MCF 10A (cell line): ENCODE data around the gene GALNT15. TPM values are rescaled to one million over a fixed set of nuclear protein-coding genes. Genes with fewer than 3 reads are reported as not detected.

ENCODE experiments used
- BruUV-seq: library from RNA; stranded (reverse); fragments of 400-500 nt; replicated peaks from 2 replicates; lab custom pipeline; 2021; lab: Mats Ljungman, UMichigan
- CTCF ChIA-PET: fragments of 300-600 bp; sonication (Branson Sonifier 250); formaldehyde crosslinking; extraction: SDS; loops from one replicate; lab custom pipeline; 2021; ENCODE audit warnings: antibody characterized with exemption, inconsistent platforms; lab: Yijun Ruan, JAX
- POLR2A ChIA-PET: fragments of 300-600, 350-650 bp; sonication (Branson Sonifier 250); formaldehyde crosslinking; extraction: SDS; loops from one replicate; lab custom pipeline; 2020; ENCODE audit warnings: antibody characterized with exemption, inconsistent platforms; lab: Yijun Ruan, JAX
- DNase-seq: peaks from one replicate; pipeline ENCODE4 v3.0.0-alpha.2; 2018; ENCODE audit not compliant: unreplicated experiment
- H3K27ac Mint-ChIP-seq: one replicate; pipeline ENCODE4 v1.8.0; 2022; ENCODE audit warnings: mild to moderate bottlenecking, low read depth, mixed read lengths; ENCODE audit not compliant: unreplicated experiment
- H3K27me3 Mint-ChIP-seq: one replicate; pipeline ENCODE4 v1.8.0; 2022; ENCODE audit warnings: mixed read lengths; ENCODE audit not compliant: insufficient read depth, unreplicated experiment
- H3K36me3 Mint-ChIP-seq: one replicate; pipeline ENCODE4 v1.8.0; 2022; ENCODE audit warnings: mild to moderate bottlenecking, moderate library complexity, mixed read lengths; ENCODE audit not compliant: insufficient read depth, unreplicated experiment
- H3K4me1 Mint-ChIP-seq: one replicate; pipeline ENCODE4 v1.8.0; 2022; ENCODE audit warnings: mixed read lengths; ENCODE audit not compliant: insufficient read depth, unreplicated experiment
- H3K4me3 Mint-ChIP-seq: one replicate; pipeline ENCODE4 v1.8.0; 2022; ENCODE audit warnings: mild to moderate bottlenecking, moderate library complexity, mixed read lengths; ENCODE audit not compliant: unreplicated experiment
- H3K9me3 Mint-ChIP-seq: one replicate; pipeline ENCODE4 v1.8.0; 2022; ENCODE audit warnings: mixed read lengths; ENCODE audit not compliant: unreplicated experiment
- CTCF ChIP-seq: fragments of 200-600 bp; IDR thresholded peaks from one replicate; pipeline ENCODE4 v1.8.0; 2022; ENCODE audit warnings: antibody characterized with exemption, mild to moderate bottlenecking; ENCODE audit not compliant: unreplicated experiment
- intact Hi-C: fragments of 100-400 bp; cut with micrococcal nuclease; formaldehyde crosslinking; loops from 2 replicates; pipeline ENCODE4 v1.14.1; 2022
- total RNA-seq: library from RNA; stranded (reverse); gene quantifications from 2 replicates; pipeline ENCODE4 v1.2.3, GENCODE V29; 2022

GALNT15 gene
- total RNA-seq, 1 experiment from 2014 or later: 3.0 TPM

DNA sequence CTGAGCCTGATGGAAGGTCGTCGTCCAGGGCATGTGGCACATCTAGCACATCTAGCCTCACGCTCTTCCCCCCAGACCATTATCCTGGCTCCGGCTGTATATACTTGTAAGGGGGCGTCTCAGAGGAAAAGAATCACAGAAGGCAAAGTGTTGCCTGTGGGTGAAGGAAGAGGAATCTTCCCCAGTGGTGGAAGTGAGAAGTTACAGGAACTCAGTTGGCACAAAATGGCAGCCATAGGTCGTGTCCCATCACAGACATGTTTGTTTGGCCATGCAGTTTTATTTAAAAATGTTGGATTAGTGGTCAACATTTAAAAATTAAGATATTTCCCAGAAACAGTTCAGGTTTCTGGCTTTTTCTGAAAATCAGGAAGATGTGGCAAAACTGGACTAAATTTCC, 13.6 kb downstream of the GALNT15 start:
- Mint-ChIP-seq H3K4me1 (peaks cover 11% of the 10 kb centered on the region), H3K27ac (no peak overlapping the region), H3K27me3 (no peaks in the 10 kb centered on the region), H3K36me3 (peaks cover 4% of the 10 kb centered on the region), H3K4me3 (no peak overlapping the region), H3K9me3 (no peaks in the 10 kb centered on the region)
- DNase-seq: no peak
- ChIA-PET POLR2A (interaction anchor here (1.1 to 1.2 kb wide), 2 partner anchors 14 to 139 kb away, joined by 3 read pairs; partner anchors contain the start of gene GALNT15), CTCF (interaction anchor here (1.2 kb wide), 1 partner anchor 139 kb away, joined by 5 read pairs; no protein-coding TSS in a partner anchor)
- intact Hi-C loops: no loop called here
- BruUV-seq: no TSS peak
- TF ChIP-seq CTCF: no peak

GRCh38 chr3:16189201-16189600, 14.7 kb downstream of the GALNT15 start:
- CTCF ChIA-PET: interaction anchor here (0.6 to 2.2 kb wide), 7 partner anchors 10 to 1119 kb away, joined by 3 to 5 read pairs (median 4); no protein-coding TSS in a partner anchor
- no peak for TF ChIP-seq CTCF
- DNase-seq: no peak
- Mint-ChIP-seq H3K27ac (no peak overlapping the region), H3K9me3 (no peaks in the 10 kb centered on the region), H3K36me3 (peaks cover 4% of the 10 kb centered on the region), H3K27me3 (no peaks in the 10 kb centered on the region), H3K4me1 (peaks cover under 1% of the 10 kb centered on the region), H3K4me3 (no peak overlapping the region)
- intact Hi-C loops: no loop called here
- POLR2A ChIA-PET: interaction anchor here (0.7 to 1.2 kb wide), 5 partner anchors 15 to 140 kb away, joined by 3 to 4 read pairs (median 3); partner anchors contain the start of genes GALNT15 and OXNAD1
- BruUV-seq: no TSS peak

DNA sequence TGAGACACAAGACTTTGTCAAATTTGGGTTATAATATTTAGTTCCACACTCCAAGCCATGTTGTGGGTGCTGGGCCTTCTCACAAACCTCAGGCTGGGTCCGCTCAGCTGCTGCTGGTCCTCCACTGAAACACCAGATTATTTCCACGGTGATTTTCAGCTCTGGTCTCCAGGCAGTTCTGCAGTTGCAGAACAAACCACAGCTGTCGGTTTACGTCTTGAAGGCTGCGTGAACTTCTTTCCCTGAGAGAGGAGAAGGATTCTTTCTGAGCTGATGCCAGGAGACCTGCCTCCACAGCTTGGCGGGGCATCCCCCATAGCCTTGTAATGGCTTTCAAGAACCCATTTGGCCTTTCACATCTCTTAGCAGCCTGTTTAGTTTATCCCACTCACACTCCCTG, 16.2 kb downstream of the GALNT15 start:
- no TSS peak for BruUV-seq
- ChIA-PET CTCF (interaction anchor here (2.2 kb wide), 1 partner anchor 12 kb away, joined by 4 read pairs; no protein-coding TSS in a partner anchor), POLR2A (interaction anchor here (1.1 kb wide), 1 partner anchor 13 kb away, joined by 3 read pairs; no protein-coding TSS in a partner anchor)
- H3K27ac Mint-ChIP-seq: no peak overlapping the region
- H3K36me3 Mint-ChIP-seq: peaks cover 7% of the 10 kb centered on the region
- no peak overlapping the region for H3K4me3 Mint-ChIP-seq
- intact Hi-C loops: no loop called here
- no peak for DNase-seq
- no peaks in the 10 kb centered on the region for H3K4me1 Mint-ChIP-seq
- no peak for TF ChIP-seq CTCF
- no peaks in the 10 kb centered on the region for H3K9me3 Mint-ChIP-seq
- no peaks in the 10 kb centered on the region for H3K27me3 Mint-ChIP-seq

DNA sequence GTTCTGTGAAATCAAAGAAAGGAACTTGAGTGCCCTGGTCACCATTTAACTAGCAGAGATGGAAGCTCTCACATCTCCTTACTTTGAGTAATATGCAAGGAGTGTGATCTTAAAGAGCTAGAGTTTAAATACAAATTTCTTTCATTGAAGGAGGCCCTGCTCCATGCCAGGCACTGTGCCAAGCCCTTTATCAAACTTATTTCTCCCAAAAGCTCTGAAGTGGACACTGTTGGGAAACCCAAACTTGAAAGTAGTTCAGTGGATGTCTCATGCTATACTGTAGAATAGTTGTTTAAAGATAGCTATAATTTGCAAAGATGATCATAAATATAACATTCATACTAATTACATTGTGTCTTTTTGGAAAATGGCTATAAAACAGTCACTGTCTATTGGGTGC, 17.1 kb downstream of the GALNT15 start:
- no TSS peak for BruUV-seq

More for the DNA sequence above, 17.1 kb downstream of the GALNT15 start:
- no peak overlapping the region for H3K4me3 Mint-ChIP-seq
- ChIA-PET POLR2A (interaction anchor here (0.7 to 1.1 kb wide), 4 partner anchors 8 to 46 kb away, joined by 3 to 4 read pairs (median 4); no protein-coding TSS in a partner anchor), CTCF (no interaction called here)
- intact Hi-C loops: no loop called here
- peaks cover 13% of the 10 kb centered on the region for H3K36me3 Mint-ChIP-seq
- DNase-seq: no peak
- no peaks in the 10 kb centered on the region for H3K4me1 Mint-ChIP-seq
- no peak for TF ChIP-seq CTCF
- H3K9me3 Mint-ChIP-seq: no peaks in the 10 kb centered on the region
- no peak overlapping the region for H3K27ac Mint-ChIP-seq
- no peaks in the 10 kb centered on the region for H3K27me3 Mint-ChIP-seq
